ENCODE data around the gene FHAD1.

GRCh38 chr1:15441247-15441646 lies 194.2 kb downstream of the FHAD1 start:
- TF ChIP-seq CTCF (IDR thresholded peaks at IDR 0.05; ENCODE audit: extremely low read depth in 1 of 2, insufficient read depth in 1 of 2, low read depth in 1 of 2, low read length in 2 of 2) (no peak), POLR2A (IDR thresholded peaks at IDR 0.05; ENCODE audit: low read depth, low read length) (no peak), MAX (IDR thresholded peaks at IDR 0.05; ENCODE audit: insufficient read depth, insufficient read length) (no peak), POLR2AphosphoS5 (IDR thresholded peaks at IDR 0.05; ENCODE audit: insufficient read depth, low read depth, low read length) (no peak), EZH2 (IDR thresholded peaks at IDR 0.05; ENCODE audit: borderline replicate concordance, low read depth, low read length, severe bottlenecking) (no peak), JUN (IDR thresholded peaks at IDR 0.05; ENCODE audit: borderline replicate concordance, insufficient read depth, insufficient read length, low read depth) (no peak), MYC (IDR thresholded peaks at IDR 0.05; ENCODE audit: low read depth, low read length) (no peak)

Data from endothelial cell of umbilical vein (primary cell).